HG03342 (cell line): ENCODE measurements around the gene KCNAB2.

Source experiments
- ATAC-seq: cut with Tn5 transposase; IDR thresholded peaks from one replicate; pipeline ENCODE4 v1.9.1; 2021; ENCODE audit warnings: mild to moderate bottlenecking, moderate library complexity; ENCODE audit not compliant: unreplicated experiment

Gene KCNAB2

GRCh38 chr1:6045561-6045960 is at the start of gene KCNAB2:
TSS of gene KCNAB2 (plus strand) at chr1:6045888. CDS start at chr1:6051537, 5,649 bp downstream.
- ATAC-seq: no peak

DNA sequence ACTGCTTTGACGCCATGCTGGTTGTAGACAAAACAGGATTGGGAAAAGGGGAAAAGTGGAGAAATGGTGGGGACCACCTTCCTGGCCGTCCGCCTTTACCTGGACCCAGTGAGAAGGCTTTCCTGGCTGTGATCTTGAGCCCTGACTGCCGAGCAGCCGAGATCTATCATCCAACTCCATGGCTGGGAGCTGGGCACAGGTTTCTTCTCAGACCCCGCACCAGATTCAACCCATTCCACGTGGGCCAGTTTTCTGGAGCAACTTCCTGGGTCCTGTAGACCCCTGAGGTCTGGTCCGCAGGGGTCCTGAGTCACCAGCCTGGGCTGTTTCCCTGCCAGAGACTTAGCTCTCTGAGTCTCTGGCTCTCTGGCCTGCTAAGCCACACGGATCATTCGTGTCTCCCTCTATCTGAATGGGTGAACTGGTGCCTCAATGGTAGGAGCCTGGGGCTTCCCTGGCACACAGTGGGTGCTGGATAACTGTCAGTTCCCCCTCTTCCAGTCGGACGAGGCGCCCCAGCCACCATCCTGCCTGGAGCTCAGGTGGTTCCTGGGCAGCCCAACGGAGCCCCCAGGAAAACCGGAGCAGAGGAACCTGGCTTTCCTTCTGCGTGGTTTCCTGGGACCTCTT is 48.9 kb upstream of the KCNAB2 start:
- no peak for ATAC-seq

DNA sequence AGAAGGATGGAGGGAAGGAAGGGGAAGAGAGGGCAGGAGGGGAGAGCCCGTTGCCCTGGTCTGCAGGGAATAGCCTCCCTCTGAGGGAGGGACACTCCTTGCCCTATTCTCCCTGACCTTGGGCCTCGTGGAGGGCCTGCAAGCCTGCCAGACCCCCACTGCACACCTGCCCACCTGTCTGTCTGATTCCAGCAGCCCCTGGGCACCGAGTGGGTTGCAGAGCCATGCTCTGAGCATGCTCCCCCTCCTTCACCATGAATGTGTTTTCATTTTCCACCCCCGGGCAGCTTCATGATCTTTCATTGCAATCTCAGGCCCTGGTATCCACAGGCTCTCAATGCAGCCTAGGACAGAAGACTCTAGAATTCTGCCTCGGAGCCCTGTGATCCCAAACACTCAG is 48.4 kb upstream of the KCNAB2 start:
- ATAC-seq: no peak

DNA sequence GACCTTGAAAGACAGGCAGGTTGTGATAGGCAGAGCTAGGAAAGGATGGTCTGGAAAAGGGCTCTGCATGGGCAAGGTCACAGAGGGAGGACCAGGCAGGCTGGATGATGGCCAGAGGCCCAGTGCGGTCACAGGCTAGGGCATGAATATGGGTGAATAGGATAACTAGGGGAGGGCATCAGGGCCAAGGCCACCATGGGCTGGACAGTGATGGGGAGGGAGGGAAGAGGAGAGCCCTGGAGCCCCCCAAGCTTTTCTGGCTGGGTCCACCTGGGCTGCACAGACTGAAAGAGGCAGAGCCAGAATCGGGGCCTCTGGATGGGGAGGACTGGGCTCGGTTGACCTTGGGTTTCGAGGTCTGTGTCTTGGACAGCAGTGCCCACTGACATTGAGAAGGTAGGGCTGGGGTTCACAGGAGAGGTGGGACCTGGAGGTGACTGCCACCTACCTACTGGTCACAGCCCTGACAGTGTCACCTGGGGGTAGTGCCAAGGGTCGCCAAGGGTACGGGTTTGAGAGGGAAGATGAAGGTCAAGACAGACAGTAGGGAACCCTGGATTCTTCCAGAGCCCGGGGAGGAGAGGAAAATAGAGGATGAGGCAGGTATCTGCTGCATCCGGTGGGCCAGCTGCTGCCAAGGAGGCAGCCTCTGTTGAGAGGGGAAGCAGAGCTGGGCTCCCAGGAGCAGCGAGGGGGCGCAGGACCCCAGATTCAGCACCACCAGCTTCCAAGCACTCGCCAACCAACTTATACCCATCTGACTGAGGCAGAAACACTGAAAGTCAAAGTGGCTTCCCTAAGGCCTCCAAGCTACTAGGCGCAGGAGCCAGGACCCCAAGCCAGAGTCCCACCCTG is 47.4 kb upstream of the KCNAB2 start:
- ATAC-seq: no peak

DNA sequence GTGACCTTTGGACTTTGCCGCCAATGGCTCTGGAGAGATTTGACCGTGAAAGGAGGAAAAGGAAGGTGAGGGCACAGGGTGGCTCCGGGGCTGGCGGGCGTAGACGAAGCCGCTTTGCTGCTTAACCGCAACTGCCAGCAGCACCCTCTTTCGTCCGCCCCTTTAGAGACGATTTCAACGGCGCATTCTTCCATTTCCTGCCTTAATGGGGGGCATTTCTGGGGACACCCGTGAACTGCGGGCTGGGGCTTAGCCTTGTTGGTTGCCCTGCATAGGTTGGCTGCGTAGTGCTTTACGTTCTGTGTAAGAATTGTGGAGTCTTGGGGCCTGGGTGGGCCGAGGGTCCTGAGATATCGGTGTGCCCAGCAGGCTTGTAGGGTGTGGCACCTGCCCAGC is 46.8 kb upstream of the KCNAB2 start:
- ATAC-seq: no peak

DNA sequence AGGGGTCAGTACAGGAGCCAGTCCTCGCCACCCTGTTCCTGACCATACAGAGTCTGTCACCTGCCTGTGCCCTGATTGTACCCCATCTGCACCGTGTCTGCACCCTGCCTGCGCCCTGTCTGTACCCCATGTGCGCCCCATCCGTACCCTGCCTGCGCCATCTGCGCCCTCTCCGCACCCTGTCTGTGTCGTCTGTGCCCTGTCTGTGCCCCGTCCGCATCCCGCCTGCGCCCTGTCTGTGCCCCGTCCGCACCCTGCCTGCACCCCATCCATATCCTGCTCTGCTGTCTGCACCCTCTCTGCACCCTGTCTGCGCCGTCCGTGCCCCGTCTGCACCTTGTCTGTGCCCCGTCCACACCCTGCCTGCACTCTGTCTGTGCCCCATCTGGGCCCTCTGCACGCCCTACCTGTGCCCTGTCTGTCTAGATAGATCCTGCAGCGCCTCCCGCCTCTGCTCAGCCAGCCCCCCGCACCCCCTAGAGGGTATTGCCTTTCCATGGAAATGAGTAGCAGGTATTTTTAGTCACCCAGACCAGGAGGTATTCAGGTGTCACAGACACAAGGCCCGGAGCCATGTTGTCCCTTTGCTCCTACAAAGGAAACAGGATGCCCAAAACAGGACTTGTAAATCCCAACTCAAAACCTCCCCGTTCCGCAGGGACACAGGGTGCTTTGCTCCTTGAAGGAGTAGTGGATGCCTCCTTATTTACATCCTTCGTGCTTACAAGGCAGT is 45.8 kb upstream of the KCNAB2 start:
- no peak for ATAC-seq

DNA sequence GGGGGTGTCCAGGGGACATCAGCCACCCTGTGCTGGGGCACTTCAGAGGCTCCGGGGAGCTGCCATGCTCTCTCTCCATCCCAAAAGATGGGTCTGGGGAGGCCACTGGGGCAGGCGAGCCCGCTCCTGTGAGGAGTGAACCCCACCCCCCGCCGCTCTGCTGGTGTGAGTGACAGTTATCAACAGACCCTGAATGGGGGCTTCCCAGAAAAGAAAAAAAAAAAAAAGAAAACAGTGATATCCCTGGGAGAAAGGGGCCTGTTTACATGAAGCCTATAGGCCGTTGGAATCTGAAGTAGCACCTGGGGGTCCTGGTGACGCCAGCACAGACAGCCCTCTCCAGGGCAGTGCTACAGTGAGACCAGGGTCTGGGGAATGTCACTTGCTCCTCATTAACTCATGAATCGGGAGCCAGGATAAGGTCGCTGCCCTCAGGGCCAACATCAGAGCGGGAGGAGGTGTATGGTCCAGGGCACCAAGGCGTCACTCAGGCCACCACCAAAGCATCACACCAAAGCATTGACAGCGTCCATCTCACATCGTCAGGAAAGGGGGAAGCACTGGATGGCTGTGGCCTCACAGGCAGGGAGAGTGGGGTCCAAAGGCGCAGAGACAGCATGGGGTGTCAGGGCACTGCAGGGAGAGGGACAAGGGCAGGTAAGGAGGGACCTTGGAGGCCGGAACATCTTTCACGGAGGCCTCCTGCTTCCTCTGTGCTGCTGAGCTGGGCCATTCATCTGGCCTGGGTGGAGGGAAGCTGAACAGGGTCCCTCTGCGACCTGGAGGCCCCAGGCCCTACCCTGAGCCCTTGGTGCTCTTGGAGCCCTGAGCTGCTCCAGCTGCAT is 45.0 kb upstream of the KCNAB2 start:
- no peak for ATAC-seq

DNA sequence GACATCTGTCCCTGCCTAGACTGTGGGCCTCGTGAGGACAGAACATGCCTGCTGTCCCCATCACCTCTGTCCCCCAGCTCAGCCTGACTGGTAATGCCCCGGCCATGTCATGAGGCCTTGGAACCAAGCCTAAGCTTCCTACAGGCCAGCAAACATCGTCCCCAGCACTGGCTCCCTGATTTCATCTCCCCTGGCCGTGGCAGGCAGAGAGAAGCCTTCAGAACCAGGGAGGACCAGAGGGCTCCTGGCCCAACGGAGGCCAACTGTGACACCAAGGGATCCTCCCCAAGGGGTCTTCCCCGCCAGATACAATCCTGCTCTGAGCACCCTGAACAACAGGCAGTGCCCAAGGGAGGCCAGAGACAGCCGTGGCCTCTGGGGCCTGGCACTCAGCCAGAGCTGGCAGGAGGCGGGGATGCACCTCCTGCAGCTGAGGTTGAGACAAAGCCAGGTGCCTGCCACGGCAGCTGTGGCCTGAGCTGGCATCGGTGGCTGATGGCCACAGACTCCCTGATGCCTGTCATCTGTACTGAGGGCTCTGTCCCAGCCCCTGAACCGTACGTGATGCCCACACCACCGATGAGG is 43.6 kb upstream of the KCNAB2 start:
- no peak for ATAC-seq

DNA sequence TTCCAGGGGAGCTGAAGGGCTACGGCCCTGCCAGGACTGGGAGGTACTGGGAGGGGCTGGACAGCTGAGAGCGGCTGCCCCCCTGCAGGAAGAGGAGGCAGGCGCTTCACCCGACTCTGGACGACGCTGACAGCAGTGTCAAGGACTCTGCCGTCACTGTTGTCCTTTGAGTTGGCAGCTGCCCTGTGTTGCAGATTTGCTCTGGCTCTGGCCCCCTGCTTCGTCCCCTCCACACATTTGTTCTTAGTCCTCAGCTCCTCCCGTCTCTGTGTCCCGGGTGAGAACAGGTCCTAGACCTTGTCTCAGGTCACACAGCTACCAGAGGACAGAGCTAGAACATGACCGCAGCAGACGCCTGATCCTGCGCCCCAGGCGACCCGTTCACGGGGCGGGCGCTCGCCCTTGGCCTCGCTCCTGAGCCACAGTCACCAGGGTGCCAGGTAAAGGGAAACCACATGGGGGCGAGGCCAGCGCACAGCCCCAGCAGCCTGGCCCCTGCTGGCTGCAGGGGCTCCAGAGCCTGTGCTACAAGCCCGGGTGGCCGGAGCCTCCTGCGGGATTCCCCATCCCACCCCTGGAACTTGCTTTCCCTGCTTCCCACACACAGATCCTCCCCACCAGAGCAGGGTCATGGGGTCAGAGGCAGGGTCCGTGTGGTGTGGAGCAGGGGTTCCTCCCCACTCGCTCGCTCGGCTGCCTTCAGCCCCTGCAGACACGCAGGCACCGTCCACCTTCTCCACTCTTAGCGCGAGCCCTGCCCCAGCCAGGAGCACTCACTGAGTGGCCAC is 42.8 kb upstream of the KCNAB2 start:
- ATAC-seq: no peak

DNA sequence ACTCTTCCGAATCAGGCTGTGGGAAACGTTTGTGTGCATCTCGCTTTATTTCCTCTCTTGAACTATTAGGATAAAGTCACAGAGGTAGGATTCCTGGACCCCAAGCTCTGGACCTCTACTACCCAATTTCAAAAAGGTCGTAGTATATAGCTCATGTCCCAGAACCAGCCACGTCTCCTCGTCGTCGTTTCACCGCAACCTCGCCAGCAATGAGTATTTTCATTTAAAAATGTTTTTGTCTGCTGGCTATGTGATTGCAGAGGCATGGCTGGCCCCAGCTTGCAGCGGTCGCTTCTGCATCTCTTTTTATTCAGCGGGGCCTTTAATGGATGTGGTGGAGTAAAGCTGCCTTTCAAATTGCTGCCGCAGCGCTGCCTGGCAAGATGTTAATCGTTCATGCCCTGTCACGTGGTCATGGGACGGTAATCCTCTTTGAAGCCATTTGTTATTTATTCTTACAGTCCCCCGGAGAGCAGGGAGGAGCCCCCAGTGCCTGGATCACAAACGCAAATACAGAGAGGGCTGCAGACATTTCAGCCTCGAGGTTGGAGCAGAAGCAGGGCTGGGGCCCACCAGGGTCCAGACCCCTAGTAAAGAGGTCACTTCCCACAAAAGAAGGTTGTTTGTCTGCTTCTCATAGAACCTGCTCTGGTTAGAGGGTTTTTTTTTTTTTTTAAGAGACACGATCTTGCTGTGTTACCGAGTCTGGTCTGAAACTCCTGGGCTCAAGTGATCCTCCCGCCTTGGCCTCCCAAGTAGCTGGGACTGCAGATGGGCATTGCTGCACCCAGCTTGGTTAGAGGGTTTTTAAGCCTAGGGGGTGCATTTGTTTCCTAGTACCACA is 41.9 kb upstream of the KCNAB2 start:
- no peak for ATAC-seq

DNA sequence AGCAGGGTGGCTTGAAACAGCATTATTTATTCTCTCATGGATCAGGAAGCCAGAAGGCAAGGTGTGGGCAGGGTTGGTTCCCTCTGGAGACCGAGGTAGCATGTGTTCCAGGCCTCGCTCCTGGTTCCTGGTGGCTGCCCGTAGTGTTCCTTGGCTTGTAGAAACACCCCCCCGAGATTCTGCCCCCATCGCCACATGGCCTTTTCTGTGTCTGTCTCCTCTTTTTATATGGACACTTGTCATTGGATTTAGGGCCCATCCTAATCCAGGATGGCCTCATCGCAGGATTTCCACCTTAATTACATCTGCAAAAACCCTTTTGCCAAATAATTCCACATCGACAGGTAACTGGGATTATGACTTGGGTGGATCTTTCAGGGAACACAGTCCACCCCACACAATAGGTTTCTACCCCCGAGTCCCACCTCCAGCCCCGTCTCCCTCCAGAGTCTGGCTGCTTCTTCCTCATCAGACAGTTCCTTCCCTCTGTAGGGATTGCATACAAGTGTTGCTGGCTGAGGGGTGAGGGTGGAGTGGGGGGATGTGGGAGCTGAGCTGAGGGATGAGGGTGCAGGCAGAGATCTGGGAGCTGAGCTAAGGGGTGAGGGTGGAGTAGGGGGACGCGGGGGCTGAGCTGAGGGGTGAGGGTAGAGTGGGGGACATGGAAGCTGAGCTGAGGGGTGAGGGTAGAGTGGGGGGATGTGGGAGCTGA is 41.1 kb upstream of the KCNAB2 start:
- no peak for ATAC-seq

DNA sequence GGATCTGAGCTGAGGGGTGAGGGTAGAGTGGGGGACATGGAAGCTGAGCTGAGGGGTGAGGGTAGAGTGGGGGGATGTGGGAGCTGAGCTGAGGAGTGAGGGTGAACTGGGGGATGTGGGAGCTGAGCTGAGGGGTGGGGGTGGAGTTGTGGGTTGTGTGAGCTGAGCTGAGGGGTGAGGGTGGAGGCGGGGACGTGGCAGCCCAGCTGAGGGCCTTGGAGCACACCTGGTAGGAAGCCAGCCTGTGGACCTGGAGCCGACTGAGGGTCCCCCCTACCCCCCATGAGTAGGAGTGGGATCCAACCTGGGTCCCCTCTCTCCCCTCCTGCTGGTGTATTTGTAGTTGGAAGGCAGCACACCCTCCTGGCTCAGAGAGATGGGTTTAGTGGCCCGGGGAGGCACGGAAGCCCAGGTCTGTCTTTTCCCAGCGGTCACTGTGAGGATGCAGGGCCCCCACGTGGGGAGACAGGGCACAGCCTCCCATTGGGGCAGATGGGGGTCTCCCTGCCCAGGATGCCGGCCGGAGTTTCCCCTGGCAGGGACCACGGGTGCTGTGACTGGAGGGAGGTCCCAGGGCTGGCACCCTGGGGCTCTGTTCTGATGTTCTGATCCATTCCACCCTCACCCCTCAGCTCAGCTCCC is 40.3 kb upstream of the KCNAB2 start:
- ATAC-seq: no peak

DNA sequence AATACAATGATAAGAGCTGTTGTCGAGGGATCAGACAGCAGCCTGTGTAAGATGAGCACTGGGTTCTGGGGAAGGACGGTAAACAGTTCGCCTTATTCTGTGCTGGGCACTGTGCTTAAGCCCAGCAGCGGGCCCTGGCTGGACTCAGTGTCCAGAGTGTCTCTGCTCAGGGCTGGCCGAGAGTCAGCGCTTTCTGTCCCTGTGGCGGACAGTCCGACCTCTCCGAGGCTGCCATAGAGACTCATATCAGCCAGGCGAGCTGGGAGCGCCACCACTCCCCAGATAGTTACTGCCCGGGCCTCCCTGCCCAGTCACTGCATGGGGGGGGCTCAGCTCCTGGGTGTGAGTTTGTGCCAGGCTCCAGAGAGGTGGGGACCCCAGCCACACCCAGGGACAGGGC is 38.8 kb upstream of the KCNAB2 start:
- no peak for ATAC-seq

DNA sequence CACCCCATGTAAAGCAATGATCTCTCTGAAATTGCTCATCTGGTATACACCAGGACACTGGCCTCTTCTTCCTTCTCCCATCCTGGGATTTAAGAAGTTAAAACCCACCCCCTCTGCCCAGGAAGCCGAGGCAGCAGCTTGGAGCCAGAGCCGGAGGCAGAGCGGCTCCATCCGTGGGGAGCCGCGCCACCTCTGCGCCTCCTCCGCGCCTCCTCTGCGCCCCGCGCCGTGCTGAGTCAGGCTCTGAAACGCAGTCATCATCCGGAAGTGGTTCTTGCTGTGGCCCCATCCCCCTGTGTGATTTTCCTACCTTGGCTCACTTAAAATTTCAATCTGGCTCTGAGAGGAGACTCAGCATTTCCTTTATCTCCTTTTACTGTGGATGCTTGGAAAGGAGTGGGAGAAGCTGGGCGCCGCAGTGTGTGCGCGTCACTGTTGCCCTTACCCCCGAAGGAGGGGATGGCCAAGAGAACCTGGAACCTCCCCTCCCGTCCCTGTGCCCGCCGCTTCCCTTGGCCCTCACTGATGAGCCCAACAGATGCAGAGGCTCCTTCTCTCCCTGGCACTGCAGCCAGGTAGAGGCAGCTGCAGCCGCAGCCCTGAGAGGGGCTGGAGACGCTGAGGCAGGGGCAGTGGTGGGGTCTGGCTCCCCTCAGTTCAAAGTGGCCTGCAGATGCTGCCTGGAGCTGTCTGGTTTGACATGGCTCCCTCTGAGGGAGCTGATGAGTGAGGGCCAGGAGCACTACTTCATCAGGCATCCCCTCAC is 38.2 kb upstream of the KCNAB2 start:
- no peak for ATAC-seq

DNA sequence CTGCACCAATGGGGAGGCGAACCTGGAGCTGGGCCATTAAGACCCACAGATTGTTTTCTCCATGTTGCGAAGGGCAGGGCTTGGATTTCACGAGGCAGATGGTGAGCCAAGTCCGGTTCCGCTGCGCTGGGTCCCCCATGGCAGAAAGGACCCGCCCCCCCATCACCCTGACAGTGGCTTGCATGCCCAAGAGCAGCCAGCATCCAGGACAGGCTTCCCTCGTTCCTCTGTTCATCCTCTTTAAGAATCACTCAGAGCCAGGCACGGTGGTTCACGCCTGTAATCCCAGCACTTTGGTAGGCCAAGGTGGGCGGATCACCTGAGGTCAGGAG is 37.6 kb upstream of the KCNAB2 start:
- no peak for ATAC-seq

- ATAC-seq: no peak
Observed at GRCh38 chr1:6008696-6009095, 37.0 kb upstream of the KCNAB2 start.
